ENCODE results near the gene ANKRD29.
"Not testable (repeated sequence)": the region's sequence is repeated elsewhere in the genome, so short reads cannot be mapped to it uniquely, and the experiment has no call there.

ANKRD29 gene

DNA sequence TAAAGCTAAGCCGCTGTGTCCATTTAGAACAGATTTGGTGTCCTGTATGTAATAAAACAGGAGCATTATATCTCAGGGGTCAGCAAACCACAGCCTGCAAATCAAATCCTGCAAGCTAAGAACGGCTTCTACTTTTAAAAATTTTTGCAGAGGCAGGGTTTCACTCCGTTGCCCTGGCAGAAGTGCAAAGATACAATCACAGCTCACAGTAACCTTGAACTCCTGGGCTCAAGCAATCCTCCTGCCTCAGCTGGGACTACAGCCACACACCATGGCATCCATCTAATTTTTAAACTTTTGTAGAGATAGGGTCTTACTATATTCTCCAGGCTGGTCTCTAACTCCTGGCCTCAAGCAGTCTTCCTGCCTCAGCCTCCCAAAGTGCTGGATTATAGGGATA lies 47.8 kb downstream of the ANKRD29 start:
- DNase-seq (ENCODE audit: low read depth): no peak

DNA sequence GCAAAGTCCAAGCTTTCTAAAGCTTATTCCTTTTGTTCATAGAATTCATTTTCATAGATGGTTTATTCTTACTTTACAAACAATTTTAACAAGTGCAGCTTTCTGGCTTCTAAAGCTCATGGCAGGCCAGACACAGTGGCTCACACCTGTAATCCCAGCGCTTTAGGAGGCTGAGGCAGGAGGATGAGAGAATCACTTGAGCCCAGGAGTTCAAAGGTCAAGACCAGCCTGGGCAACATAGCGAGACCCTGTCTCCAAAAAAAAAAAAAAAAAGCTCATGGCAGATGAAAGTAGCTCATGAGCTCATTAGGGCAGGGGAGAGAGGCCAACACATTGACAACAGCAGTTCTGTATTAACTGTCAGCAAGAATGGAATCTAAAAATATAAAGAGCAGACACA lies 48.3 kb downstream of the ANKRD29 start:
- no peak for DNase-seq (ENCODE audit: low read depth)

DNA sequence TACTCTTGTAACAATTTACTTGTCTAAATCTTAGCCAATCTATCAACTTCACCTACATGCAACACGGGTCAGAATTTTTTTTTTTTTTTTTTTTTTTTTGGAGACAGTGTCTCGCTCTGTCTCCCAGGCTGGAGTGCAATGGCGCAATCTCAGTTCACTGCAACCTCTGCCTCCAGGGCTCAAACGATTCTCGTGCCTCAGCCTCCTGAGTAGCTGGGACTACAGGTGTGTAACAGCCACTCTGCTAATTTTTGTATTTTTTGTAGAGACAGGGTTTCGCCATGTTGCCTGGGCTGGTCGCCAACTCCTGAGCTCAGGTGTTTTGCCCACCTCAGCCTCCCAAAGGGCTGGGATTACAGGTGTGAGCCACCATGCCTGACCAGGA lies 49.6 kb downstream of the ANKRD29 start:
- DNase-seq (ENCODE audit: low read depth): not testable (repeated sequence)

GRCh38 chr18:23612434-23613090 lies 50.1 kb downstream of the ANKRD29 start:
- DNase-seq (ENCODE audit: low read depth): no peak

DNA sequence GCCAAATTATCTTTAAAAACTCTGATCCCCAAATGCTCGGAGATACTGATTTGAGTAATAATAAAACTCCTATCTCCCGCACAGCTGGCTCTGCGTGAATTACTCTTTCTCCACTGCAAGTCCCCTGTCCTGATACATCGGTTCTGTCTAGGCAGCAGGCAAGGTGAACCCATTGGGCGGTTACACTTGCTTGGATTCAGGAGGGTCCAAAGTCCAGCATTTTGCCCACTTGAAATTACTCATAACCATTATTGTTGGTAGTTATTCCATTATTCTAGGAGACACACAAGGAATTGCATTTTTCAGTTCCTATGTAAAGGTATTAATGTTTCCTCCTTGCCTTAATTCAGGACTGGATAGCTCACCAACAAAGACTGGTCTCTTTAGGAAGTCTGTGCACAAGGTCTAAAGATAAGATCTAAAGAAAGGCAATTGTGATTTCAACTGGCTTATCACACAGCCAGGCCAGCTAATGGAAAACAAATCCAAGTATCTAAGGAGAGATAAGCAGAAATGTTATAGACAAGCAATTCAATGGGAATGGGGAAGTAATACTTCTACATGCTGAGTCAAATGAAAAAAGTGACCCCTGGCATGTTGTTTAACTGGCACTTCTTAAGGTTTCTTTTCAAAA lies 53.2 kb downstream of the ANKRD29 start:
- DNase-seq (ENCODE audit: low read depth): no peak

- DNase-seq (ENCODE audit: low read depth): no peak
These were observed 54.5 kb downstream of the ANKRD29 start for GRCh38 chr18:23608211-23608610.

DNA sequence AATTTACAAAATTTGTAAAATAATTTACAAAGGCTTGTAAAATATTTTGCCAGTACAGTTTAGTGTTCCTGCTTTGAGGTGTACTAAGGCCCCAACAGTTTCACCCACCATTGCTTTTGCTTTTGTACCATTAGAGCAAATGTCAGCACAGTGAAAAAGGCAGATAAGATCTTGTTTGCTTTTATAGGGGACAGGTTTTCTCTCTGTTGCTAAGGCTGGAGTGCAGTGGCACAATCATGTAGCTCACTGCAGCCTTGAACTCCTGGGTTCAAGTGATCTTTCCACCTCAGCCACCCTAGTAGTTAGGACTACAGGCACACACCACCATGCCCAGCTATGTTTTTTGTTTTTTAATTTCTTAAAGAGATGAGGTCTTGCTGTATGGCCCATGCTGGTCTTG lies 56.8 kb downstream of the ANKRD29 start:
- no peak for DNase-seq (ENCODE audit: low read depth)

- DNase-seq (ENCODE audit: low read depth): no peak
These were observed 62.9 kb downstream of the ANKRD29 start for GRCh38 chr18:23599809-23600208.

- no peak for DNase-seq (ENCODE audit: low read depth)
These were observed 66.5 kb downstream of the ANKRD29 start for GRCh38 chr18:23596183-23596582.

- DNase-seq (ENCODE audit: low read depth): no peak
These were observed 67.1 kb downstream of the ANKRD29 start for GRCh38 chr18:23595591-23595990.

GRCh38 chr18:23593720-23594119 lies 69.0 kb downstream of the ANKRD29 start:
- DNase-seq (ENCODE audit: low read depth): no peak

DNA sequence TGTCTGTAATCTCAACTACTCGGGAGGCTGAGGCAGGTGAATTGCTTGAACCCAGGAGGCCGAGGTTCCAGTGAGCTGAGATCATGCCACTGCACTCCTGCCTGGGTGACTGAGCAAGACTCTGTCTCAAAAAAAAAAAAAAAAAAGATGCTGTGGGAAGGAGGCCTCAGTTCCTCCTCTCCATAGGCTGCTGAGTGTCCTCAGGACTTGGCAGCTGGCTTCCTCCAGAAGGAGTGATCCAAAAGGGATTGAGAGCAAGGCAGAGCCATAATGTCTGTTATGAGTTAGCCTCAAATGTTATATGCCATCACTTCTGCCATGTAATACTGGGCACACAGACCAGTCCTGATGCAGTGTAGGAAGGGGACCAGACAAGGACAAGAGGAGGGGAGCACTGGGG lies 69.8 kb downstream of the ANKRD29 start:
- no peak for DNase-seq (ENCODE audit: low read depth)

DNA sequence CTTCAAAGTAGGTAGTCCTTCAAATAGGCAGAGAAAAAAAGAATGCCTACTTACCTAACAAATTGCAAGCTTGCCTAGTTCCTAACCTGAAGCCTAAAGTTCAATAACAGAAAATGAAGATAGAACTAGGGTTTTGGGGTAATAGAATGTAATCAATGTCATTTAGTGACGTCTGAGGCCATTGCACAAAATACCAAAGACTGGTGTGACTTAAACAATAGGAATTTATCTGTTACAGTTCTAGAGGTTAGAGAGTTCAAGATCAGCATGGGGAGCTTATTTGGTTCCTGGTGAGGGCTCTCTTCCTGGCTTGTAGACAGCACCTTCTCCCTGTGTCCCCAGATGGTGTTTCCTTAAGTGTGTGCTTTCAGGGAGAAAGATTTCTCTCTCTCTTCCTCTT lies 71.7 kb downstream of the ANKRD29 start:
- no peak for DNase-seq (ENCODE audit: low read depth)

DNA sequence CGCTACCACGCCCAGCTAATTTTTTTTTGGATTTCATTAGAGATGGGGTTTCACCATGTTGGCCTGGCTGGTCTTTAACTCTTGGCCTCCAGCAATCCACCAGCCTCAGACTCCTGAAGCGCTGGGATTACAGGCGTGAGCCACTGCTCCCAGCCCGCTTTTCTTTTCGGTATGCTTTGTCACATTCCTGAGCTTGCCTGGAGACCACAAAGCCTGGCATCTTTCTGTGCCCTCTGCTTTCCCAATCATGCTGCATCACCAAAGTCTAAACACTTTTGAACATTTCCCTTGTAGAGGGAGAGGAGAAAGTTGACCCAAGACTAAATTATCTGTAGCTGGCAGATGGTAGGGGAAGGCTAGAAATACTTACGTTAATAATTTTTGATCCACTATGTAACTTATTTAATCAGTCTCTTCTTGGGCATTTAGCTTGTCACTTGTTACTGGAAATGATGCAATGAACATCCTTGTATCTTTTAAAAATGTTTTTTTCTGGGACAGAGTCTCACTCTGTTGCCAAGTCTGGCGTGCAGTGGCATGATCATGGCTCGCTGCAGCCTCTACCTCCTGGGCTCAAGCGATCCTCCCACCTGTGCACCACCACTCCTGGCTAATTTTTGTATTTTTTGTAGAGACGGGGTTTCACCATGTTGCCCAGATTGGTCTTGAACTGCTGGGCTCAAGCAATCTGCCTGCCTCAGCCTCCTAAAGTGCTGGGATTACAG lies 73.7 kb downstream of the ANKRD29 start:
- DNase-seq (ENCODE audit: low read depth): no peak

DNA sequence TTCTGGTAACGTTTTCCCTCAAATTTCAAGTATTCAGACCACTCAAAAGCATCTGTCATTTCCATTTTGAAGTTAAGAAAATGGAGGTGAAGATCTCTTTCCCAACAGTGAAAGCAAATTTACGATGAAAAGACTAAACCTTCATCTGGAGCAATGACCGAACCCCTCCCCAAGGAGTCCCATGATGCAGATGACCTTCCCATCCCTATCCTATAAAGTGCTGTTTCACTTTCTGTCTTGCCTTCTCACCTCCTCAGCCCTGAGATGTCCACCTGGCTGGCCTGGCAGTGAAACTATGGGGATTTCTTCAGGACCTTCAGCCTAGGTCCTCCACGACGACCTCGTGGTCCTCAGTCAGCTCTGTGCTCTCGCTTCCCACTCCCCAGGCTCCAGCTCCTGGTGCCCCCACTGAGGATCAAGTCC lies 75.5 kb downstream of the ANKRD29 start:
- no peak for DNase-seq (ENCODE audit: low read depth)

- DNase-seq (ENCODE audit: low read depth): peak; percentile 80
These were observed 76.2 kb downstream of the ANKRD29 start, which contains the start of gene NPC1 for GRCh38 chr18:23586249-23587196. NPC1 (minus strand) TSS chr18:23586506; CDS start chr18:23586343, 163 bp downstream.

GRCh38 chr18:23585897-23586248 lies 76.8 kb downstream of the ANKRD29 start:
- no peak for DNase-seq (ENCODE audit: low read depth)

GRCh38 chr18:23585007-23585871 lies 77.5 kb downstream of the ANKRD29 start:
- no peak for DNase-seq (ENCODE audit: low read depth)

- no peak for DNase-seq (ENCODE audit: low read depth)
These were observed 78.4 kb downstream of the ANKRD29 start for GRCh38 chr18:23584019-23584983.

Data from stimulated activated CD8-positive, alpha-beta memory T cell treated with anti-CD3 and anti-CD28 coated beads, Interleukin-7, amount 100 ng/mL, for 24 hours (primary cell).